HG03039 (cell line): ENCODE measurements around the gene IL22RA1.

Source experiments
- ATAC-seq: cut with Tn5 transposase; IDR thresholded peaks from one replicate; pipeline ENCODE4 v1.9.1; 2021; ENCODE audit warnings: mild to moderate bottlenecking, moderate library complexity; ENCODE audit not compliant: unreplicated experiment

IL22RA1 gene

GRCh38 chr1:24138476-24139221 lies 4.3 kb downstream of the IL22RA1 start:
- no peak for ATAC-seq

GRCh38 chr1:24136956-24137539 lies 5.9 kb downstream of the IL22RA1 start:
- ATAC-seq = no peak

- ATAC-seq = no peak
These were observed 8.6 kb downstream of the IL22RA1 start for GRCh38 chr1:24134376-24134775.

GRCh38 chr1:24133819-24134218 lies 9.1 kb downstream of the IL22RA1 start:
- ATAC-seq = no peak

- no peak for ATAC-seq
These were observed 12.6 kb downstream of the IL22RA1 start for GRCh38 chr1:24130385-24130784.

GRCh38 chr1:24127801-24128363 lies 15.1 kb downstream of the IL22RA1 start:
- ATAC-seq = no peak

GRCh38 chr1:24127134-24127800 lies 15.7 kb downstream of the IL22RA1 start:
- ATAC-seq = no peak

GRCh38 chr1:24126672-24127023 lies 16.3 kb downstream of the IL22RA1 start:
- ATAC-seq = no peak

- ATAC-seq = no peak
These were observed 16.8 kb downstream of the IL22RA1 start for GRCh38 chr1:24126018-24126671.

GRCh38 chr1:24125456-24125855 lies 17.5 kb downstream of the IL22RA1 start:
- ATAC-seq = no peak

GRCh38 chr1:24124980-24125379 lies 18.0 kb downstream of the IL22RA1 start:
- ATAC-seq = no peak

- no peak for ATAC-seq
These were observed 19.3 kb downstream of the IL22RA1 start for GRCh38 chr1:24123611-24124010.

GRCh38 chr1:24122776-24123175 lies 20.2 kb downstream of the IL22RA1 start:
- ATAC-seq = no peak

- ATAC-seq = no peak
These were observed 21.5 kb downstream of the IL22RA1 start for GRCh38 chr1:24121406-24121805.

GRCh38 chr1:24120965-24121364 lies 22.0 kb downstream of the IL22RA1 start:
- ATAC-seq = no peak

- no peak for ATAC-seq
These were observed 22.8 kb downstream of the IL22RA1 start for GRCh38 chr1:24119859-24120756.

- ATAC-seq = no peak
These were observed 23.5 kb downstream of the IL22RA1 start for GRCh38 chr1:24119489-24119858.

- no peak for ATAC-seq
These were observed 24.3 kb downstream of the IL22RA1 start for GRCh38 chr1:24118410-24119242.

- no peak for ATAC-seq
These were observed 25.1 kb downstream of the IL22RA1 start for GRCh38 chr1:24117722-24118409.
